22Rv1 (cell line): ENCODE data around the gene ADCY1.

Source experiments
- ZFX ChIP-seq: fragments of 450-650 bp; IDR thresholded peaks from 2 replicates; pipeline ENCODE4 v1.6.1; 2017; ENCODE audit warnings: antibody characterized with exemption, borderline replicate concordance
- TF ChIP-seq, protein P1 (sequence below): fragments of 450-650 bp; IDR thresholded peaks from 2 replicates; pipeline ENCODE4 v1.5.1; 2017; ENCODE audit warnings: mild to moderate bottlenecking

- TF ChIP-seq, protein P1, sequence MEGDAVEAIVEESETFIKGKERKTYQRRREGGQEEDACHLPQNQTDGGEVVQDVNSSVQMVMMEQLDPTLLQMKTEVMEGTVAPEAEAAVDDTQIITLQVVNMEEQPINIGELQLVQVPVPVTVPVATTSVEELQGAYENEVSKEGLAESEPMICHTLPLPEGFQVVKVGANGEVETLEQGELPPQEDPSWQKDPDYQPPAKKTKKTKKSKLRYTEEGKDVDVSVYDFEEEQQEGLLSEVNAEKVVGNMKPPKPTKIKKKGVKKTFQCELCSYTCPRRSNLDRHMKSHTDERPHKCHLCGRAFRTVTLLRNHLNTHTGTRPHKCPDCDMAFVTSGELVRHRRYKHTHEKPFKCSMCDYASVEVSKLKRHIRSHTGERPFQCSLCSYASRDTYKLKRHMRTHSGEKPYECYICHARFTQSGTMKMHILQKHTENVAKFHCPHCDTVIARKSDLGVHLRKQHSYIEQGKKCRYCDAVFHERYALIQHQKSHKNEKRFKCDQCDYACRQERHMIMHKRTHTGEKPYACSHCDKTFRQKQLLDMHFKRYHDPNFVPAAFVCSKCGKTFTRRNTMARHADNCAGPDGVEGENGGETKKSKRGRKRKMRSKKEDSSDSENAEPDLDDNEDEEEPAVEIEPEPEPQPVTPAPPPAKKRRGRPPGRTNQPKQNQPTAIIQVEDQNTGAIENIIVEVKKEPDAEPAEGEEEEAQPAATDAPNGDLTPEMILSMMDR, result no peak
- TF ChIP-seq ZFX, result no peak
Observed at GRCh38 chr7:45579391-45579801, 5.2 kb downstream of the ADCY1 start.
